Neuron (in vitro differentiated cells): ENCODE measurements around the gene NELFCD.
"Not testable (repeated sequence)": the region's sequence is repeated elsewhere in the genome, so short reads cannot be mapped to it uniquely, and the experiment has no call there.

Experiments used
- H2AFZ ChIP-seq: one replicate; pipeline ENCODE4 v1.6.1; 2013; ENCODE audit warnings: low read depth, mild to moderate bottlenecking, inconsistent platforms, low read length, moderate library complexity
- H3K27me3 ChIP-seq: one replicate; pipeline ENCODE4 v1.6.1; 2013; ENCODE audit warnings: low read length; ENCODE audit not compliant: insufficient read depth
- H3K36me3 ChIP-seq: one replicate; pipeline ENCODE4 v1.6.1; 2013; ENCODE audit warnings: low read length; ENCODE audit not compliant: insufficient read depth
- H3K4me1 ChIP-seq: one replicate; pipeline ENCODE4 v1.6.1; 2013; ENCODE audit warnings: low read length; ENCODE audit not compliant: insufficient read depth
- H3K4me3 ChIP-seq: 2 replicates; pipeline ENCODE4 v1.5.1; 2013; ENCODE audit warnings: mild to moderate bottlenecking, low read length, moderate library complexity
- H3K9me3 ChIP-seq: one replicate; pipeline ENCODE4 v1.6.1; 2013; ENCODE audit warnings: low read length

NELFCD gene

GRCh38 chr20:59010321-59010994 lies 29.4 kb downstream of the NELFCD start:
- Histone ChIP-seq H3K36me3 (no peaks in the 10 kb centered on the region), H2AFZ (peak overlapping the region; percentile 6), H3K4me3 (no peak overlapping the region), H3K9me3 (no peaks in the 10 kb centered on the region), H3K4me1 (peaks cover 14% of the 10 kb centered on the region), H3K27me3 (no peaks in the 10 kb centered on the region)

DNA sequence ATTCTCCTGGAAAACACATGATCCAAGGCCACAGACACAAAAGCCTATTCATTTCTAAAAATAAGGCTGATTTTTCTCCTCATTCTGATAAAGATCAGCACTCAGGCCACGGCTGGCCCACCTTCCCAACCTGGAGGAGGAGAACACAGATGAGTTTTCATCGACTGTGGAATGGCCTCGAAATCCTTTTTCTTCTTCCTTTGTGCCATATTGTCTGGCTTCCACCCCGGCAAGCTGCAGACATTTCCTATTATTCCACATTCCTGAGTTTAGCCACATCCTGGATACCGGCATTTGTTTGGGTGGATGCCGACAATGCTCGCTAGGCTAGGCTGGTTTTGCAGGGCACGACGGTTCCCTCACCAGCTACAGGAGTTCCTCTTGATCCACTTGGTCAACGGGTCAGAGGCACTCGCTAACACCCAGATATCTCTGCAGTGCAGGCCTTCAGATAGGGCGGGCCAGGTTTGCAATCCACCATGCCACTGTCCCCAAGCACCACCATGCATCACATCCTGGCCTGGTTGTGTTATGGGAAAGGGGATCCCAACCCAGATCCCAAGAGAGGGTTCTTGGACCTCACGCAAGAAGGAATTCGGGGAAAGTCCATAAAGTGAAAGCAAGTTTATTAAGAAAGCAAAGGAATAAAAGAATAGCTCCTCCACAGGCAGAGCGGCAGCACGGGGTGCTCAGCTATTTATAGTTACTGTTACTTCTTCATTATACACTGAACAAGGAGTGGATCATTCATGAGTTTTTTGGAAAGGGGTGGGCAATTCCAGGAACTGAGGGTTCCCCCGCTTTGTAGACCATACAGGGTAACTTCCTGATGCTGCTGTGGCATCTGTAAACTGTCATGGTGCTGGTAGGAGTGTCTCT lies 30.2 kb downstream of the NELFCD start:
- Histone ChIP-seq H3K4me3 (no peak overlapping the region), H3K27me3 (no peaks in the 10 kb centered on the region), H3K36me3 (no peaks in the 10 kb centered on the region), H3K4me1 (peaks cover 14% of the 10 kb centered on the region), H3K9me3 (no peaks in the 10 kb centered on the region), H2AFZ (peak overlapping the region; percentile 6)

DNA sequence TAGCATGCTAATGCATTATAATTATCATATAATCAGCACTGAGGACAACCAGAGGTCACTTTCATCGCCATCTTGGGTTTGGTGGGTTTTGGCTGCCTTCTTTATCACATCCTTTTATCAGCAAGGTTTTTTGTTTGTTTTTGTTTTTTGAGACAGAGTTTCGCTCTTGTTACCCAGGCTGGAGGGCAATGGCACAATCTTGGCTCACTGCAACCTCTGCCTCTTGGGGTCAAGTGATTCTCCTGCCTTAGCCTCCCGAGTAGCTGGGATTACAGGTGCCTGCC lies 30.8 kb downstream of the NELFCD start:
- not testable (repeated sequence) for H3K9me3 ChIP-seq, H3K36me3 ChIP-seq, H3K27me3 ChIP-seq, H2AFZ ChIP-seq, H3K4me3 ChIP-seq
- H3K4me1 ChIP-seq, result peaks cover 14% of the 10 kb centered on the region

- Histone ChIP-seq H3K27me3 (no peaks in the 10 kb centered on the region), H3K4me1 (peaks cover 14% of the 10 kb centered on the region), H3K4me3 (no peak overlapping the region), H3K36me3 (no peaks in the 10 kb centered on the region), H3K9me3 (no peaks in the 10 kb centered on the region), H2AFZ (no peak overlapping the region)
Observed at GRCh38 chr20:59013031-59013951, 32.2 kb downstream of the NELFCD start.

DNA sequence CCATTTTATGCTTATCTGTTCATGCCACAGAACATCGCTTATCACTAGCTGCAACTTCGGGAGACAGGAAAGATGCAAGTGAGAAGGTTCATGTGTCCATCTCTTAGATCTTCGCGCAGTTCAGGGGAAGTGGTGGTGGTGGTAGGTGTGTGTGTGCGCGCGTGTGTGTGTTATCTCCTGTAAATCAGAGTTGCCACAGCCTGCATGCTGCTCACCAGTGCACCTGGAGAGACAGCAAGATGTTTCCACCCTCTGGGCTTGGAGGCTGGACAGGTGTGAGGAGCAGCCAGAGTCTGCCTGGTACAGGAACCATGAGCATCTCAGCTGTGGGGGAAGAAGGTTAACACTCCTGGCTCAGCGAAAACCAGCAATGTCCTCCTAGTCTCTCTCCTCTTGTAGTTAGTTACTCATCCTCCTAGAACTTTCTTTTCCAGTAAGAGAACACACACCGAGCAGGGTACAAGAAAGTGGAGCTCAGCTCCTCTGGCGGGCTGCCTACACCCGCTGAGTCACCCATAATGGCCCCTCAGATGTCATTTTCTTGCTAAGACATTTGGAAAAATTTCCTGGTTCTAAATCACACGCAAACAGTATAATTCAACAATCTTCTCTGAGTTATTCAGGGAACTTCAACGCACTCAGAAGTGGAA lies 33.0 kb downstream of the NELFCD start:
- H3K4me1 ChIP-seq, result peaks cover 14% of the 10 kb centered on the region
- no peak overlapping the region for H2AFZ ChIP-seq
- H3K36me3 ChIP-seq, result no peaks in the 10 kb centered on the region
- no peaks in the 10 kb centered on the region for H3K27me3 ChIP-seq
- H3K9me3 ChIP-seq, result no peaks in the 10 kb centered on the region
- no peak overlapping the region for H3K4me3 ChIP-seq

GRCh38 chr20:59014680-59015389 lies 33.8 kb downstream of the NELFCD start:
- Histone ChIP-seq H2AFZ (no peak overlapping the region), H3K27me3 (no peaks in the 10 kb centered on the region), H3K9me3 (no peaks in the 10 kb centered on the region), H3K36me3 (no peaks in the 10 kb centered on the region), H3K4me3 (no peak overlapping the region), H3K4me1 (peaks cover 14% of the 10 kb centered on the region)

DNA sequence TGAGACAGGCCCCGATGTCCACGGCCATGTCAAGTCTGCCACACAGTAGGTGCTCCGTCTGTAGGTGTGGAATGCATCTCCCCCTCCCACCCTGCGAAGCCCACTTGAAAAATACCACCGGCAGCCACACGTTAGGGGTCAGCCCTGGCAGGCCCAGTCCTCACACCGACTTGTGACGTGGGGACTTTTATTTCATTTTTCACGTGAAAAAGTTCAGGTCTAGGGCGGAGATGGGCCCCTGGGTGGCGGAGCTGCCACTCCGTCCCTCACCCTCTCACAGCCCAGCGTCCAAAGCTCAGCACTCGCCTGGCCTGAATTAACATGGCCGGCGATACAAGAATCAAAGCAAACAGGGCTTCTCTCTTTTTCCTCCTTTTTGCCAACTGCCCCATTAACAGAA lies 34.4 kb downstream of the NELFCD start:
- Histone ChIP-seq H3K9me3 (no peaks in the 10 kb centered on the region), H3K36me3 (no peaks in the 10 kb centered on the region), H3K4me1 (peaks cover 12% of the 10 kb centered on the region), H3K27me3 (no peaks in the 10 kb centered on the region), H2AFZ (no peak overlapping the region), H3K4me3 (no peak overlapping the region)

- no peaks in the 10 kb centered on the region for H3K9me3 ChIP-seq
- no peak overlapping the region for H3K4me3 ChIP-seq
- H3K36me3 ChIP-seq, result no peaks in the 10 kb centered on the region
- no peak overlapping the region for H2AFZ ChIP-seq
- H3K27me3 ChIP-seq, result no peaks in the 10 kb centered on the region
- peaks cover 10% of the 10 kb centered on the region for H3K4me1 ChIP-seq
Observed at GRCh38 chr20:59015812-59016711, 35.0 kb downstream of the NELFCD start.

DNA sequence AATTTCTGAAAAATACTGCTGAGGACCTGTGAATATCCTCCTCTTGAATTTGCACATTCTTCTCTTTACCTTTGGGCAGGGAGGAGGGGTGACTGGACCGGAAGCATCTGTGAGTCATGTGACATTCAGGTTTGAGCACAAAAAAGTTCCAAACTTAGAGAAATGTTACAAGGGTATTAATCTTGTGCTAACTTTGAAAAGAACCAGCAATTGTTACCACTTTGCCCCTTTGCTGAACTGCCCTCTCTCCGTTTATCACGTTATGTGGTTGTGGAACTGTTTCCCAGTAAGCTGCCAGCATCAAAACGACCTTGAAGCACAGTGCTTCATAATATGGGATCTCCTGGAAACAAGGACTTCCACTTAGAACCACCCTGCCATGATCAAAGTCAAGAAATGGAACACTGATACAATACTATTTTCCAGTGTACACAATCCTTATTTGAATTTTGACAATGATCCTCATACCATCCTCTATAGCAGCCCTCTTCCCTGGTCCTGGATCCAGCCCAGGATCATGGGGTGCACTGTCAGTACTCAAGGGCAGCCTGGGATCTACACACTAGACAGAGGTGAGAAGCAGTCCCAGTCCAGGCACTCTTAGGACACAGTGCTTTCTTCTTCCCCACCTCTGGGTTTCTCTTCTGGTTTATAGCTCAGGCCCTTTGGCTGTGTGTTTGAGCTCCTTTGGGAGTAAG lies 35.9 kb downstream of the NELFCD start:
- peaks cover 10% of the 10 kb centered on the region for H3K4me1 ChIP-seq
- H3K27me3 ChIP-seq, result no peaks in the 10 kb centered on the region
- H3K4me3 ChIP-seq, result no peak overlapping the region

GRCh38 chr20:59017493-59018231 lies 36.6 kb downstream of the NELFCD start:
- Histone ChIP-seq H3K36me3 (peaks cover 4% of the 10 kb centered on the region), H3K27me3 (no peaks in the 10 kb centered on the region), H3K9me3 (no peaks in the 10 kb centered on the region), H3K4me1 (peaks cover 10% of the 10 kb centered on the region), H2AFZ (no peak overlapping the region), H3K4me3 (no peak overlapping the region)

More for the DNA sequence above, 35.9 kb downstream of the NELFCD start:
- no peaks in the 10 kb centered on the region for H3K36me3 ChIP-seq
- no peaks in the 10 kb centered on the region for H3K9me3 ChIP-seq
- H2AFZ ChIP-seq, result no peak overlapping the region

DNA sequence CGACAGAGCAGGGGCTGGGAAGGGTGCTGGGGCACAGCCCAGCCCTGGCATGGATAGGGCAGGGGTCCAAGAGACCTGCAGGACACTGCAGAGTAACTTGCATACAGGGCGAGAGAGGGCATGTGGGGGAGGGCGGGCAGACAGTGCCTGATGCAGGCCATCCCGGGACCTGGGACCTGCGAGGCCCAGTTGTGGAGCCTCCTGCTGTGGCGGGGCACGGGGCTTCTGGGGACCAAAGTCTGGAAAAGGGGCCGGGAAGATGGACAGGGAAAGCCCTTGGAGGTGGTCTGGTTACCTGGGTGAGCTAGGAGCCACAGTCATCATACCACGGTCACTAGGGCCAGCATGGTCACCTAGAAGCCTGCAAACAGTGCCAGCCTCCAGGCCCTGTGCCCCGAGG lies 37.8 kb downstream of the NELFCD start:
- H2AFZ ChIP-seq, result no peak overlapping the region
- H3K4me3 ChIP-seq, result no peak overlapping the region
- H3K36me3 ChIP-seq, result peaks cover 15% of the 10 kb centered on the region
- no peaks in the 10 kb centered on the region for H3K9me3 ChIP-seq
- peaks cover 10% of the 10 kb centered on the region for H3K4me1 ChIP-seq
- H3K27me3 ChIP-seq, result no peaks in the 10 kb centered on the region
